ENCODE data around the gene SIRPA.

DNA sequence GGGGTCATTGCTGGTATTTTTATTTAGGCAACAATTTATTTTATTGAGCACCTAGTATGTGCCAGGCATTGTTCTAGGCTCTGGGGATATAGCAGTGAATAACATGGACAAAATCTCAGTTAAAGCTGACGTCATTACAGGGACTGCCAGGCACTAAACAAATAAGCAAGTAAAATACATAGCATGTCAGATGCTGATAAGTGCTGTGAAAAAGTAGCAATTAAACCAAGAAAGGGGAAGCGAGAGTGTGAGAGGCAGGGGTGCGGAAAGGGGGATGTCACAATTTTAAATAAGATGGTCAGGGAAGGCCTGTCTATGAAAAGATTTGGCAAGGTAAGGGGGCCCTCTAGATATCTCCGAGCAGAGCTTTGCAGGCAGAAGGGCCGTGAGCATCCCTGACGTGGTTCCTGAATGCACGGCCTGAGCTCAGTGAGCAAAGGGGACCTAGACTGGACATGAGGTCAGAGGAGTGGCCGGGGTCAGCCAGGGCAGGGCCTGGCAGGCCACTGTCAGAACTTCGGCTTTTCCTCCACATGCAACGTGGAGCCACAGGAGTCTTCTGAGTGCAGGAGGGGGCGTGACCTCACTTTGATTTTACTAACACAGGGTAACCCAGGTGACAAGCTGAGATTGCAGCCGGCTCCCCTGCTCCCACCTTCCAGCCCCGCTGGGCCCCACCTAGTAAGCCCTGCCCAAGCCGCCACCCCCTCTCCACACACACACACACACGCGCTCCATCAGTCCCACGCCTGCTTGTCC, 24.2 kb upstream of the SIRPA start:
- TF ChIP-seq, protein P1, sequence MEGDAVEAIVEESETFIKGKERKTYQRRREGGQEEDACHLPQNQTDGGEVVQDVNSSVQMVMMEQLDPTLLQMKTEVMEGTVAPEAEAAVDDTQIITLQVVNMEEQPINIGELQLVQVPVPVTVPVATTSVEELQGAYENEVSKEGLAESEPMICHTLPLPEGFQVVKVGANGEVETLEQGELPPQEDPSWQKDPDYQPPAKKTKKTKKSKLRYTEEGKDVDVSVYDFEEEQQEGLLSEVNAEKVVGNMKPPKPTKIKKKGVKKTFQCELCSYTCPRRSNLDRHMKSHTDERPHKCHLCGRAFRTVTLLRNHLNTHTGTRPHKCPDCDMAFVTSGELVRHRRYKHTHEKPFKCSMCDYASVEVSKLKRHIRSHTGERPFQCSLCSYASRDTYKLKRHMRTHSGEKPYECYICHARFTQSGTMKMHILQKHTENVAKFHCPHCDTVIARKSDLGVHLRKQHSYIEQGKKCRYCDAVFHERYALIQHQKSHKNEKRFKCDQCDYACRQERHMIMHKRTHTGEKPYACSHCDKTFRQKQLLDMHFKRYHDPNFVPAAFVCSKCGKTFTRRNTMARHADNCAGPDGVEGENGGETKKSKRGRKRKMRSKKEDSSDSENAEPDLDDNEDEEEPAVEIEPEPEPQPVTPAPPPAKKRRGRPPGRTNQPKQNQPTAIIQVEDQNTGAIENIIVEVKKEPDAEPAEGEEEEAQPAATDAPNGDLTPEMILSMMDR (IDR thresholded peaks at IDR 0.05; ENCODE audit: poor library complexity), result no peak
- no peak for TF ChIP-seq EZH2phosphoT487 (IDR thresholded peaks at IDR 0.05; ENCODE audit: low read depth, severe bottlenecking, unreplicated experiment)
